ENCODE results near the gene NFASC. TPM values are rescaled to one million over a fixed set of nuclear protein-coding genes. Genes with fewer than 3 reads are reported as not detected.

The NFASC gene
- total RNA-seq, 1 experiment from 2014 or later, result 5.8 TPM

DNA sequence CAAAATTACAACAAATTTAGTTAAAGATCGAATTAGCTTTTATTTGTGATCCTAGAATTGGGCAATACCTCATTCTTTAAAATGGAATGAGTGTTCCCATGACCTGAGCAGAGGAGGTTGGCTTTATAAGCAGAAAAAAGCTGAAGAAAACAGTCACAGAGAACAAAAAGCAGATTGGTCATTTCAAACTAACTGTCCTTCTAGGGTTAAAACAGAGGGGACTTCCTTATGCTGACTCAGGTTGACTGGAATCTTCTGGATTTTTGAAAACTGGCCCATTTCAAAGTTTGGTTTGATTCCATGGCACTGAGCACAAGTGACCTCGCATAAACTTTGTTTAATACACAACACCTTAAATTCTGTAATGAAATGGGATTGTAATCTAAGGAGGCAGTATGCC is 17.6 kb downstream of the NFASC start:
- DNase-seq (ENCODE audit: low read depth), result no peak

DNA sequence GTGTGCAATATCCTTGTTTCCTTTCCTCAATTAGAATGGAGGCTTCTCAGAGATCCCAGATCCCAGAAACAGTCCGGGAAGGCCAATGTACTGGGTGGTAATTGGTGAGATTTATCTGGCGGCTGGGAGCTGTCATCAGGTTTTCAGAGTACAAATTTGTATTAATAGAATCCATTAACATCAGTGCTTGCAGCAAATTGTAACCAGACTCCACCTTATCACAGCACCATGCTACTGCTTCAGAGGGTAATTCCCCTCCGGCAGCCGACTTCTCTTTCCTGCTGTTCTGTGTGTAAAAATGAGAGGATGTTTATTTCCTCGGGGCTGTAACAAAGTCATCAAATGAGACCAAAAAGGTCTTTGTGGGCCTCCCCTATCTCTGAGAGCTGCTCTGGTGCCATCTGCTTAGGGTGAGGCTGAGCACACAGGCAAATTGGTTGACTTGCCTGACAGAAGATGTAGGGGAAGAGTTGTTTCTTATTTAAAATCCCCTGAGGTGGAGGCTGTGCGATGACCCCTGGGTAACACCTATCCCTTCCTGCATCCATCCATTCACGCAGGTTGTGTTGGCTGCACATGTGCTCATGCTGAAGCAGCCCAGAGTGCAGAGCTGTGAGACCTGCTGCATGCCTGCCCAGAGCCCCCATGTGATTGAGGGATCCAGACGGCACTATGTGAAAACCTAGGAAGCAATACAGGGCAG is 19.2 kb downstream of the NFASC start:
- DNase-seq (ENCODE audit: low read depth), result peak; percentile 40

DNA sequence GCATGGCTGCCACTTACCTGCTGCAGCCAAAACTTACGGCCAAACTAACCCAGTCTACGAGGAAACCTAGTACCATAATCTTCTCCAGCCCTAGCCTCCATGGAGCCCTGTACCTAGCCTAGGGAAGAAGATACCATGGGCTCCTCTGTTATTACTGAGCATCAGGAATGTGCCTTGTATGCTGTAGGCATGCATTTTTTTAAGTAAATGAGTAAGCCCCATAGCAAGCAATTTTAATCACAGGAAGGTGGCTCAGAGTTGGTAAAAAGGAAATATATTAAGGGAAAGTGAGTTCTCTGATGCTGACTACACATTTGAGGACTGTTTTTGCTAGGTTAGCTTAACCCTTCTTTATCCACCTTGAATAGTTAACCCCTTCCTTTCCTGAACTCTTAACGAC is 21.2 kb downstream of the NFASC start:
- no peak for DNase-seq (ENCODE audit: low read depth)

DNA sequence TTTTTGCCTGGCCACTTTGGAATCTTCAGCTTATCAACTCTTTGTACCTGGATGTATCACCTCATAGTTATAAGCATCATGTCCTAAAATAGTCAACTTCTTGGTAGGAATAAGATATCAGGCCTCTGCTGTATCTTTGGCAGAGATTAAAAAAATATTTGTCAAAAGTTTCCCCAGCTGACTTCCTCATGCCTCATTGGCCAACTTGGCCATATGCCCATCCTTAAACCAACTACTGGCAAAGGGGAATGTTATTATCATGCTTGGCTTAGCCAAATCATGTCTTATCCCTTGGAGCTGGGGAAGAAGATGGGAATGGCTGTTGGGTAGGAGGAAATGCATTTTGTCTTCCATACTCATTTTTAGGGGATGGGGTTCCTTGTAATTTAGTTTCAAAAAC is 23.4 kb downstream of the NFASC start:
- DNase-seq (ENCODE audit: low read depth), result peak; percentile 48

DNA sequence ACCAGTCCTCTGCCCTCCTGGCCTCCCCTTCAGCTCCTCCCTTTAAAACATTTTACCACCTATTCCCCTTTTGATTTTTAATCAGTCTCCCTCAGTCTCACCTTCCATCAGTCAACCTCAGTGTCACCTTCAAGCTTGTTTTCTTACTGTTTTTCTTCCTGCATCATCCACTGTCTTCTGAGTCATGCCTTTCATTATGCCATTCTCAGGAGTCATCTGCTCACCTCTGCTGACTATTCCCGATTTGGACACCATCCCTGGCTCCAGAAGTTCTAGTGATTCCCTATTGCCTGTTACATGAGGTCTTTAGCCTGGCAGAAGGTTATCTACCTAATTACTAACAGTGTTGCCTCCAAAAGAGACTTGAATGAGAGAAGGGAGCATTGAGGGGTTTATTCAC is 23.9 kb downstream of the NFASC start:
- no peak for DNase-seq (ENCODE audit: low read depth)

DNA sequence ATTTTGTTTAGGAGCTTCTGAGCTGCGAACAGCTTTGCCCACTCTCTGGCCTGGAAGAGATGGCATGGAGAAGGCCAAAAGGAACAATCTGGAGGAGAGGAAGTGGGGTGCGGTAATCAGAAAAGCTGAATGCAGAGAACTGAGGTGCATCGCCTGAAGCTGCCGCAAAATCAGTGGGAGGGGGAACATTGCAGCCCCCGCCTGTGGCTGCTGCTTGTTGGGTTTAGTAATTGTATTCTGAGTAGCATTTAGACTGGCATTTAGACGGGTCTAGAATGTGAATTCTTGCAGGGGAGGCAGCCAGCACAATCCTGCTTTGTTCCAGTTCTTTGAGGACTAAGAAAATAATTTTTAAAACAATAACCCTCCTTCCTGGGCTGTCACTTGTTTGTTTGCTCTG is 25.4 kb downstream of the NFASC start:
- DNase-seq (ENCODE audit: low read depth), result no peak

DNA sequence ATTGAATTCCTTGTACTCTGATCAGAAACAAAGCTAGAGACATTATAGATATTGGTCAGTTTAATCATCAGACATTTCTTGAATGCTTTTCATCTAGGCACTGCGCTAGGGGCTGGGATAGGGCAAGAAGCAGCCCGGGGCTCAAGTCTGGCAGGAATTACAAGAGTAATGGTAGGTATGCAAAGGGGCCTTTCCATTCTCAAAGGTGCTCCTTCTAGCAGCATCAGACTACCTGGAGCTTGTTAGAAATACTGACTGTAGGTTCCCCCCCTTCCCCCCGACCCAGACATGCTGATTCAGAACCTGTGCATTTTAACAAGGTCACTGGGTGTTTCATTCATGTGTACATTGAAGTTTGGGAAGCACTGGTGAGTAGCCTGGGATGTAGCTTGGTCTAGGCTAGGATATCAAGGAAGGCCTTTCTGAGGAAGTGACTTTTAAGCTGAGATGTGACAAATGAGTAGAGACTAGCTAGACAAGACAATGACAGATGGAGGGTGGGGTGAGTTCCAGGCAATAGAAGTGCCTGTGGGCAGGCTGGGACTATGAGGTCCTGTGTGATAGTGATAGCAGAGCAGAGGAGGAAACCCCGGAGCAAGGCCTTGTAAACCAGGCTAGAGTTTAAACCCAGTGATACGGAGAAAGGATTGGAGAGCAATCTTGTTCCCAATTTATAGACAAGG is 26.3 kb downstream of the NFASC start:
- DNase-seq (ENCODE audit: low read depth), result no peak

DNA sequence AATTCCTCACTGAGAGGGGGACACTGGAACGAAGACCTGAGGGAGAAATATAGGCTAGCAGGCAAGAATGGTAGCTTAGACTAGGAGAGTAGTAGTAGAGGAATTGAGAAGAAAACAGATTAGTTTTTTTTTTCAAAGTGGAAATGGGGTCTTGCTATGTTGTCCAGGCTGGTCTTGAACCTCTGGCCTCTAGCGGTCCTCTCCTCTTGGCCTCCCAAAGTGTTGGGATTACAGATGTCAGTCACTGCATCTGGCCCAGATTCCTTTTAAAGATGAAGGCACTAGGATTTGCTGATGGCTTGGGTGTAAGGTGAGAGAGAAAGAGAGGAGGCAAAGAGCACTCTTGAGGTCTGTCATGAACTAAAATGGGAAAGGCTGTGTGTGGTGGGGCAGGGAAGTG is 30.1 kb downstream of the NFASC start:
- DNase-seq (ENCODE audit: low read depth), result no peak

DNA sequence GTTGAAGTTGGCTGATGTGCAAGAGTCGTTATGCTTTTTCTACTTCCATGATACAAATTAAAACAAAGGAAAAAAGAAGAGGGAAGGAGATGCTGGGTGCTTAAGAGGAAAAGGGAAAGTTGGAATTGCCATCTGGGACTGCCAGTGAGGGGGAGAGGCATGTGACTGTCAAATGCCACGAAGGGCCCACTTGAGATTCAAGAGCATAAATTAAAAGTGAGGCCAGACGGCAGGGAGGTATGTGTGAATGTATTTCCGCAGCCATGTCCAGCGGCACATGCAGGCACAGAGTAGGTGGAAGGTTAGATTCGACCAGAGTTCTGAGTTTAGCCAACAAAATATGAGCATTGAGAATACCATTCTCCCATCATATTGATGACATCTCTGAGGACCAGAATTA is 32.0 kb downstream of the NFASC start:
- no peak for DNase-seq (ENCODE audit: low read depth)

DNA sequence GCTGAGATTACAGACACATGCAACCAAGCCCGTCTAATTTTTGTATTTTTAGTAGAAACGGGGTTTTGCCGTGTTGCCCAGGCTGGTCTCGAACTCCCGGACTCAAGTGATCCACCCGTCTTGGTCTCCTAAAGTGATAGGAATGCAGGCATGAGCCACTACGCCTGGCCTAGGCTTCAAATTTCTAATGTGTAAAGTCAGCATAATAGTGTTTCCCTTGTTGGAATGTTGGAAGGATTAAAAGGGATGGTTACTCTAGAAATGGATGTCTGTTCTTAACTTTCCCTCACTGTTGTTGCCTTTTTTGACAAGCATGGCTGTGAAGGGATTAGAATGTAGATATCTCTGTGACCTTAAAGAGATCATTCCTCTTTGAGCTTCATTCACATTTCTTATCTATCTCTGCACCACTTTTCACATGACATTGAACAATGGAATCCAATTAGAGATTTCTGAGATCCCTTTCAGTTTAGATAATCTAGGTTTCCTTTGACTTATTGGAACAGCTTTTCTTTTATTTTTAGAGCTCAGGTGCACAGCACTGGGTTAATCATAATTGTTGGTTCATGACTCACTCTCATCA is 33.7 kb downstream of the NFASC start:
- no peak for DNase-seq (ENCODE audit: low read depth)

DNA sequence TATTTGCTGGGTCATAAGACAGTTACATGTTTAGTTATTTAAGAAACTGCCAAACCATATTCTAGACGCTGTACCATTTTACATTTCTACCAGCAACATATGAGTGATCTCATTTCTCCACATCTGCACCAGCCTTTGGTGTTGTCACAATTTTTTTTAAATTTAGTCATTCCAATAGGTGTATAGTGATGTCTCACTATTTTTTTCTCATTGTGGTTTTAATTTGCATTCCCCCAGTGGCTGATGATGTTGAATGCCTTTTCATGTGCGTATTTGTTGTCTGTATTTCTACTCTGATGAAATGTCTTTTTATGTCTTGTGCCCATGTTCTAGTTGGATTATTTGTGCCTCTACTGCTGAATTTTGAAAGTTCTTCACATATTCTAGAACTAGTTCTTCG is 38.4 kb downstream of the NFASC start:
- DNase-seq (ENCODE audit: low read depth), result no peak

DNA sequence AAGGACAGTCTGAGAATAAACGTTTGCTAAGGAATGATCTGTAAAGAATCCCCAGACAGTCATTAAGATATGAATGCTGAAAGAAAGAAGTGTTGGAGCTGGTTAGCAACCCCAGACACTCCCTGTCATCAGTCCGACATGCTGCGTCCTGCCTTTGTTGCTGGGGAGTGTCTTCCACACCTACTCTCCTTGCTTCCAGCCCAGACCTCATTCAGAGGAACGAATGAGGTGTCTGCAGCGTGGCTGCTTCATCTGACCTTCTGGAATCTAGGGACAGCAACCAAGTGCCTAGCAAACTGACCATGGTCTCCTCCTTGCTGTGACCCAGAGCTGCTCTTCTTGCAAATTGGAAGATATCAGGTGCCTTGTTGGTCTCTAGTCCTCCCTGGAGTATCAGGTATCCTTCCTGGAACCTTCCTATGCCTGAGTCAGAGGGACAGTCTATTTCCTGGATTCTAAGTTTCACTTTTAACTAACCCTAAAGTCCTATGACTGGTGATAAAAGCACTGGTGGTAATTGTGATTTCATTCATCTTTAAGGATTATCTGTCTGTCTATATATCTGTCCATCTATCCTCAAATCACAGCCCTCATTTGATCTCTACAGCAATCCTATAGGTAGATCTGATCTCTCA is 45.3 kb downstream of the NFASC start:
- peak; percentile 46 for DNase-seq (ENCODE audit: low read depth)

DNA sequence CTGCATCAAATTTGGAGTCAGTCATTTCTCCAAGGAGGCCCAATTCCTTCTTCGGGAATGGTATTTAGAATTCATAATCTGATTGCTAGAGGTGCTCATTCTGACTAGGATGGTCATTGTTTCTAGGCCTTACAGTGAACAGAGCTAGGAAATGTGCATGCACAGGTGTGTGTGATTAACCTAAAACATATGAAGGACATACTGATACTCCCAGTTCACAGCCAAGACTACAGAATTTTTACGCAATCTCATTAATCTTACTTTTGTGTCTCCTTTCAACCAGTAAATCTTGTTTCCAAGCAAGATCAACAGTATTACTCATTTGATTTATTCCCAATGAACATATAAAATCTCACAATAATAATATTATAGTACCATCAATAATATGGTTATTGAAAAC is 47.1 kb downstream of the NFASC start:
- DNase-seq (ENCODE audit: low read depth), result no peak

DNA sequence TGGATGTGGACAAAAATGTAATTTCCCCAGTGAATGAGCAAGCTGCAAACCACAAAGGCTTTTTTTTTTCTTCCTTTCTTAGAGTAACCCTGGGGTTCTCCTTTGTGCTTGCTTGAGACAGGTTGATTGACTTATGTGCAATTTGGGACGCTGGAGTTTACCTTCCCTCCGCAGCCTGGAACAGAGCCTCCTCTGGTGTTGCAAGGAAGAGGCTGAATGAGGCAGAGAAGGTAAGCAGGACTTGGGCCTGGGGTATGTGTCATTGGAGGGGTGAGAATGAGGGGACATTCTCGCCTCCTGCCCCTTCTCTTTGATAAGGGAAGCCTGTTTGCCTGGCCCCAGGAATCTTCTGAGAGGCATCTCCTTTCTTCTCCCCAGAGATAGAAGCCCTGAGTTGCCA is 49.8 kb downstream of the NFASC start:
- no peak for DNase-seq (ENCODE audit: low read depth)

DNA sequence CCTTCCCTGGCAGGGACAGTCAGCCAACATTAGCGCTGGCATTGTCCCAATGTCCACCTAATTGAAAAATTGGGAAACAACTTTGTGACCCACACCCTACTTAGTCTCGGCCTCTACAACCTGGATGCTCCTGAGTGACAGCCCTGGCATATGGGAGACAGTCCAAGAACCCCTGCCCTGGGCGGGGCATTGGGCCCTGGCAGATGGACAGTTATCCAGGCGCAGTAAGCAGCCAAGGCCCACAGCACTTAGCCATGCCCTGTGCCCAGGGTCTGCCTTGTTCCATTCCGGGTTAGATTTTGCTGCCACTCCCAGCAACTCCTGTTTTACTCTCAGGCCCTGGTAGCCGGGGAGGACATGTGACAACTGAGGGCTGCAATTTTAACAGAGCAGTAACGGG is 50.3 kb downstream of the NFASC start:
- no peak for DNase-seq (ENCODE audit: low read depth)

DNA sequence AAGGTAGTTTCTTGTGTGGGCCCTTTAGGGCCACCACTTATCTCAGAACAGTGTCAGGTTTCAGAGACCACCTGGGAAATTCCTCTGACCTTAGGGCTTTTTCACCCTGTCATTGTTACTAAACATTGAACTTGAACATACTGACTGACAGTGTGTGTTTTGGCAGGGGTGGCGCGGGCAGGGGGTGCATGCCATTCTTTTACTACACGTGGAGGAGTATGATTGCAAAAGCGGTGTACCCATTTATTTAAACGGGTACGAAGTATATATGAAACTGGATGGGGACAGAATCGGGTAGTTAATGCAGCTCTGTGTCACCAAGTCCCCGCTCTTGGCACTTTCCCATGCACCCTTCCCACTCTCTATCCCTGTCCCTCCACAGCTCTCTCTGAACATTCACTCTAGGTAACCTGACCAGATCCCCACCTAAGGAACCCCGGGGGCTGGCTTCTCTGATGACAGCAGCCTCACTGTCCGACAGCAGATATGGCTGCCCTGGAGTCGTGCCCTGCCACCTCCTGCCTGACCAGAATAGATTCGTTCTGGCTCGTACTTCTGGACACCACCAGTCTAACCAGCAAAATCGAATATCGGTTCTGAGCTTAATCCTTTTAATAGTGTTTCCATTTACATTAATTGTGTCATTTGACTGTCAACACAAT is 51.3 kb downstream of the NFASC start:
- DNase-seq (ENCODE audit: low read depth), result no peak

DNA sequence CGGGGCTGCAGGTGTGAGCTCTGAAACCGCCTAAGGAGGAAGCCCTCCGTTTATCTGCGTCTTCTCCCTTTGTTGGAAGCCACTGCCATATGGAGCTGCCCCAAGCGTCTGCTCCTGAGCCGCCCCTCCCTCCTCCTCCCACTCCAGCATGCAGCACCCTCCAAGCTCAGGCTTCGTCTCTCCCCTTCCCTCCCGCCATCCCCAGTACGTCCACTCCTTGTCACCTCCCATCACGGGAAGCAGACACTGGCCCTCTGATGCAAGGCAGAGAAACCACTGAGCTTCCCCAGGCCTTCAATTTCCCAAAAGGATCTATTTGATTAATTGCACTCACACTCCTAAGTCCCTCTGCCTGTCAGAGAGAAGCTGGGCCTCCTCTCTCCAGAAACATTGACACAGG is 52.5 kb downstream of the NFASC start:
- DNase-seq (ENCODE audit: low read depth), result no peak

DNA sequence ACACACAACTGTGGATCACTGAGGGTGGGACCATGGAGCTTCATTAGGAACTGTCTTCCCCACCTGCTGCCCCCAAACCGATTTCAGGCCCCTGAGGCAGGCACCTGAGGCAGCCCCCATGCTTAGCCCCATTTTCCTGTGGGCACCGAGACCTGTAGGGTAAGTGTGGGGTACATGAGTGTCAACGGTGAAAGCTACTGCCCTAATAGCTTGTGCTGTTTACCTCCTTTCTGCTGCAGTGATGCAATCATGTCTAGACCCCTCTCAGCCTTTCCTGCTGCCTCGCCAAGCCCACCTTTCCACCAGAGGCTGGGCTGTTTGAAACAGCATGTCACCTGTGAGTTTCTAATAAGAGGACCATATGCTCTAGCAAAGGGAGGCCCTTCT is 53.0 kb downstream of the NFASC start:
- no peak for DNase-seq (ENCODE audit: low read depth)

DNA sequence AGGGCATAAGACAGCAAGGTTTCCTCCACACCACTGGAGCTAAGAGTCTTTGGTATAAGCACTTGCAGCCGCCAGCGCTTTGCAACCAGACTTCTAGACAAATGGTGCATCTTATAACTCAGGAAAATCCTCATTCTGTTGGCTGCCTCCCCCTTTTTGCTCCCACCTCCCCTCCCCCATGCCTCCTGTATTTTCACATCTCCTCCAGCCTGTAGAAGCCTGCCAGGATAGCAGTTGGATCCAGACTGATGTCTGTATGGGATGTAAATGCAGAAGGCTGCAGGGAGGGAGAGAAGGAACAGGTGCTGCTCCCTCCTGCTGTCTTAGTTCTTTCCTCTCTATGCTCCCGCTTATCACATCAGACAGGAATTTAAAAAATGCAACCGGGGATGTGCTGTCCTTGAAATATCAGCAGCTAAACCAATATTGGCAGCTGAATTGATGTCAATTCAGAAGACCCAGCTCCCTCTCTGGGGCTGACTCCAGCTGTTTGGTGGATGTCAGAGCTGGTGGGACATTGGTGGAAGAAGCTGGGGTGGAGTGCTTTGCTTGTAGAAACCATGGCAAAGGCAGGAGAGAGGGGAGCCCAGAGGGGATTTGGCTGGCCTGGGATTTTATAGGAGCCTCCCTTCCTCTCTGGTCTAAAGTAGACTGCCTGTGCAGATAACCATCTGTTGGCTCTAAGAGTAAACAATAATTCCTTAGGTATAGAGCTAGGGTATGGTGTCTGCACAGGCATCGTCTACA is 53.5 kb downstream of the NFASC start:
- no peak for DNase-seq (ENCODE audit: low read depth)

DNA sequence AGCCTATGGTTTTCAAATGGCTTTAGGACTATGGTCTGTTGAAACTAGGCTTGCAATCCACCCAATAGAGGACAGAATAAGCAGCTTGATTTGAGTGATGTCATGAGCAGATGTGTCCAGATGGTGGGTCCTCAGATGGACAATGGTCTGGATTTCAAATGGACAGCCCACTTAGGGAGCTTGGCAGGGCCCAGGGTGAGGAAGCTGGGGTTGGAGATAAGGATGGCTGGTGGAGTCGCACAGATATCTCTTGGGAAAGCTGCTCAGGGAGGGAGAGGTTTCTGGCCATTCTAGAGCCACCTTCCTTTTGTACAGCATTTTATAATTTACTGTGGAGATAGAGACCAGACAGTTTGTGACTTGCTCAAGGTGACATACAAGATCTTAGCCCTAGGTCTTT is 55.0 kb downstream of the NFASC start:
- DNase-seq (ENCODE audit: low read depth), result no peak
